ENCODE data around the gene SCML1.
"Not testable (repeated sequence)": the region's sequence is repeated elsewhere in the genome, so short reads cannot be mapped to it uniquely, and the experiment has no call there.

SCML1 gene

GRCh38 chrX:17769701-17770269 lies 32.5 kb downstream of the SCML1 start:
- Mint-ChIP-seq H3K27ac (no peak overlapping the region), H3K27me3 (ENCODE audit: low read depth) (no peaks in the 10 kb centered on the region), H3K36me3 (ENCODE audit: low read depth) (no peaks in the 10 kb centered on the region), H3K9me3 (no peaks in the 10 kb centered on the region), H3K4me3 (no peak overlapping the region), H3K4me1 (no peaks in the 10 kb centered on the region)
- no peak for TF ChIP-seq CTCF (IDR thresholded peaks at IDR 0.05; ENCODE audit: unreplicated experiment in 3 of 3)

DNA sequence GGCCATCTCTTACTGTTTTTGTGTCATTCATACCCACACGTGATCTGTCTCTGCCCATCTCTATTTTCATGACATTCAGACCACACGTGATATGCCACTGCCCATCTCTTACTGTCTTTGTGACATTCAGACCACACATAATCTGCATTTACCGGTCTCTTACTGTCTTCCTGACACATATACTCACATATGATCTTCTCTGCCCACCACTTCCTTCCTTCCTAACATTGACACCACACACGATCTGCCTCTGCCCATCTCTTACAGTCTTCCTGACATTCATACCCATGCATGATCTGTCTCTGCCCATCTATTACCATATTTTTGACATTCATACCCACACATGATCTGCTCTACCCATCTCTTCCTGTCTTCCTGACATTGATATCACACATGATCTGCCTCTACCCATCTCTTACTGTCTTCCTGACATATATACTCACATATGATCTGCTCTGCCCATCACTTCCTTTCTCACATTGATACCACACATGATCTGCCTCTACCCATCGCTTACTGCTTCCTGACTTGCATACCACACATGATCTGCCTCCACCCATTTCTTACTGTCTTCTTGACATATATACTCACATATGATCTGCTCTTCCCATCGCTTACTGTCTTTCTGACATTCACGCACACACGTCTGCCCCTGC lies 36.1 kb downstream of the SCML1 start:
- Mint-ChIP-seq H3K4me1 (no peaks in the 10 kb centered on the region), H3K27me3 (ENCODE audit: low read depth) (no peaks in the 10 kb centered on the region), H3K9me3 (no peaks in the 10 kb centered on the region), H3K27ac (no peak overlapping the region), H3K36me3 (ENCODE audit: low read depth) (no peaks in the 10 kb centered on the region), H3K4me3 (no peak overlapping the region)
- TF ChIP-seq CTCF (IDR thresholded peaks at IDR 0.05; ENCODE audit: unreplicated experiment in 3 of 3), result no peak

DNA sequence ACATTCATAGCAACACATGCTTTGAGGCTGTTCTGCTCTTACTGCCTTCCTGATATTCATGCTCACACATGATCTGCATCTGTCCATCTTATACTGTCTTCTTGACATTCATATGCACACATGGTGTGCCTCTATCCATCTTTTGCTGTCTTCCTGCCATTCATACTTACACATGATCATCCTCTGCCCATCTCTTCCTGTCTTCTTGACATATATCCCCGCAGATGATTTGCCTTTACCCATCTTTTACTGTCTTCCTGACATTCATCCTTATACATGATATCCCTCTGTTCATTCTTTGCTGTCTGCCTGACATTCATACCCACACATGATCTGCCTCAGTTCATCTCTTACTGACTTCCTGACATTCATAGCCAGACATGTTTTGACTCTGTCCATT lies 36.8 kb downstream of the SCML1 start:
- no peak overlapping the region for H3K4me3 Mint-ChIP-seq
- no peaks in the 10 kb centered on the region for H3K36me3 Mint-ChIP-seq (ENCODE audit: low read depth)
- H3K9me3 Mint-ChIP-seq, result no peaks in the 10 kb centered on the region
- no peak overlapping the region for H3K27ac Mint-ChIP-seq
- H3K27me3 Mint-ChIP-seq (ENCODE audit: low read depth), result no peaks in the 10 kb centered on the region
- TF ChIP-seq CTCF (IDR thresholded peaks at IDR 0.05; ENCODE audit: unreplicated experiment in 3 of 3), result no peak
- H3K4me1 Mint-ChIP-seq, result no peaks in the 10 kb centered on the region

- H3K4me1 Mint-ChIP-seq, result no peaks in the 10 kb centered on the region
- TF ChIP-seq CTCF (IDR thresholded peaks at IDR 0.05; ENCODE audit: unreplicated experiment in 3 of 3), result no peak
- H3K9me3 Mint-ChIP-seq, result peaks cover 7% of the 10 kb centered on the region
- no peak overlapping the region for H3K27ac Mint-ChIP-seq
- no peaks in the 10 kb centered on the region for H3K27me3 Mint-ChIP-seq (ENCODE audit: low read depth)
- H3K36me3 Mint-ChIP-seq (ENCODE audit: low read depth), result no peaks in the 10 kb centered on the region
- H3K4me3 Mint-ChIP-seq, result no peak overlapping the region
Observed at GRCh38 chrX:17778997-17779396, 41.7 kb downstream of the SCML1 start.

- Mint-ChIP-seq H3K27ac (no peak overlapping the region), H3K9me3 (peaks cover 7% of the 10 kb centered on the region), H3K4me1 (no peaks in the 10 kb centered on the region), H3K27me3 (ENCODE audit: low read depth) (no peaks in the 10 kb centered on the region), H3K36me3 (ENCODE audit: low read depth) (no peaks in the 10 kb centered on the region), H3K4me3 (no peak overlapping the region)
- no peak for TF ChIP-seq CTCF (IDR thresholded peaks at IDR 0.05; ENCODE audit: unreplicated experiment in 3 of 3)
Observed at GRCh38 chrX:17779434-17779833, 42.1 kb downstream of the SCML1 start.

- Mint-ChIP-seq H3K4me3 (peak overlapping the region; percentile 58 to 72 (median 72)), H3K27ac (peak overlapping the region in 2 of 3 experiments; percentile 59 to 63)
- not testable (repeated sequence) for H3K27me3 Mint-ChIP-seq (ENCODE audit: low read depth); H3K36me3 Mint-ChIP-seq (ENCODE audit: low read depth); H3K4me1 Mint-ChIP-seq; H3K9me3 Mint-ChIP-seq
Observed at GRCh38 chrX:17786554-17787347, 49.5 kb downstream of the SCML1 start.
